ENCODE measurements around the gene ATP6V0A4.
"Not testable (repeated sequence)": the region's sequence is repeated elsewhere in the genome, so short reads cannot be mapped to it uniquely, and the experiment has no call there.

ATP6V0A4 gene

DNA sequence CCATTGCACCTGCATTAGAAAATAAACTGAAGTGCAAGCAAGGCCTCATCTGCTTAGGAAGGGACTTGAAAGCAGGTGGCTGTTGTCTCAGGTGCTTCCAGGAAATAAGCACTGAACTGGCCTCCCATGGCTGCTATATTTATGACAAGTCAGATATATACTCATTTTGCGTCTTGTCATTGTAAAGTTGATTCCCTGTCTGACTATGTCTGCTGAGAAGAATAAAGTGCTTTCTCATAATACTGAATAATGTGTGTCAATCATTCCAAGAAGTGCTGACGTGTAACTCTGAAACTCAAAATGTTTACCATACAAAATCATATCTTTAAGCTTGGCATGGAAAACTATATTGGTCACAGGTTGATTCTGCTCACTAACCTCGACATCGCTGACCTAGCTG is 51.9 kb downstream of the ATP6V0A4 start:
- TF ChIP-seq, protein P1, sequence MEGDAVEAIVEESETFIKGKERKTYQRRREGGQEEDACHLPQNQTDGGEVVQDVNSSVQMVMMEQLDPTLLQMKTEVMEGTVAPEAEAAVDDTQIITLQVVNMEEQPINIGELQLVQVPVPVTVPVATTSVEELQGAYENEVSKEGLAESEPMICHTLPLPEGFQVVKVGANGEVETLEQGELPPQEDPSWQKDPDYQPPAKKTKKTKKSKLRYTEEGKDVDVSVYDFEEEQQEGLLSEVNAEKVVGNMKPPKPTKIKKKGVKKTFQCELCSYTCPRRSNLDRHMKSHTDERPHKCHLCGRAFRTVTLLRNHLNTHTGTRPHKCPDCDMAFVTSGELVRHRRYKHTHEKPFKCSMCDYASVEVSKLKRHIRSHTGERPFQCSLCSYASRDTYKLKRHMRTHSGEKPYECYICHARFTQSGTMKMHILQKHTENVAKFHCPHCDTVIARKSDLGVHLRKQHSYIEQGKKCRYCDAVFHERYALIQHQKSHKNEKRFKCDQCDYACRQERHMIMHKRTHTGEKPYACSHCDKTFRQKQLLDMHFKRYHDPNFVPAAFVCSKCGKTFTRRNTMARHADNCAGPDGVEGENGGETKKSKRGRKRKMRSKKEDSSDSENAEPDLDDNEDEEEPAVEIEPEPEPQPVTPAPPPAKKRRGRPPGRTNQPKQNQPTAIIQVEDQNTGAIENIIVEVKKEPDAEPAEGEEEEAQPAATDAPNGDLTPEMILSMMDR (IDR thresholded peaks at IDR 0.05; ENCODE audit: insufficient read depth, low read depth, low read length, missing control alignments), result no peak
- H3K4me3 ChIP-seq (ENCODE audit: low read depth, low read length), result no peak overlapping the region
- DNase-seq (ENCODE audit: low read depth), result no peak

DNA sequence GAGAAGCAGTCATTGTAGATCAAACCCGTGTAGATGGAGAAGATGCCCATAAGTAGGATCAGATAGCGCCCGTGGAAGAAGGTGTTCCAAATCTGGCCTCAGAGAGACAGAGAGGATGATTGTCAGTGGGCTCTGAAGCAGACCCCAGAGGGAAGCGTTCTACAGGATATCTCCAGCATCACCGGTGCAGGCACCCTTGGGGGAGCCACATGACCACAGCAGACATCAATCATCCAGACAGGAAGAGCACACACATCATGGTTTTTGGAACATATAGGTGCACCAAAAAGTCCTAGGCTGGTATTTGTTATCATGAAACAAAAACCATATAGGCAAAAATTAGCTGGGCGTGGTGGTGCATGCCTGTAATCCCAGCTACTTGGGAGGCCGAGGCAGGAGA is 52.8 kb downstream of the ATP6V0A4 start:
- no peak for DNase-seq (ENCODE audit: low read depth)
- H3K4me3 ChIP-seq (ENCODE audit: low read depth, low read length), result no peak overlapping the region
- TF ChIP-seq, protein P1 (IDR thresholded peaks at IDR 0.05; ENCODE audit: insufficient read depth, low read depth, low read length, missing control alignments), result no peak

DNA sequence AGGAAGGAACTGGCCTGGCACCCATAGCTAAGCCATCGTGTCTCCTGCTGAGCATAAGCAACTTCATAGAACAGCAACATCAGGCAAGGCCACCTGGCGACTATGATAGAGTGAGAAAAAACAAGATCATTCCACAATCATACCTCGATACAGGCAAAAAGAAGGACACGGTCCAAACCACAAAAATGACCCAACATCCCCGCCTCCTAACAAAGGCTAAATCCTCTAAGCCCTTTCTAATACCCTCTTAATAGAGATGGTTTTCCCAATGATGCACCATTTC is 56.6 kb downstream of the ATP6V0A4 start:
- no peak for DNase-seq (ENCODE audit: low read depth)
- H3K4me3 ChIP-seq (ENCODE audit: low read depth, low read length), result no peak overlapping the region
- TF ChIP-seq, protein P1 (IDR thresholded peaks at IDR 0.05; ENCODE audit: insufficient read depth, low read depth, low read length, missing control alignments), result no peak

DNA sequence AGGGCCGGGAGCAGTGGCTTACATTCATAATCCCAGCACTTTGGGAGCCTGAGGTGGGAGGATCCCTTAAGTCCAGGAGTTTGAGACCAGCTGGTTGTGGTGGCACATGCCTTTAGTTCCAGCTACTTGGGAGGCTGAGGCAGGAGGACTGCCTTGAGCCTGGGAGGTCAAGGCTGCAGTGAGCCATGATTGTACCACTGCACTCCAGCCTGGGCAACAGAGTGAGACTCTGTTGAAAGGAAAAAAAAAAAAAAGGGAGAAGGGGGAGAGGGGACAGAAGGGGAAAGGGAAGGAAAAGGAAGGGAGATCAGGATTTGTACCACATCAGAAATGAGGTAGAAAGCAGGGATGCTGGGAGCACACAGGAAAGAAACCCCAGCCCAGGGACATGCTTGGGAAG is 58.1 kb downstream of the ATP6V0A4 start:
- DNase-seq (ENCODE audit: low read depth), result no peak
- TF ChIP-seq, protein P1 (IDR thresholded peaks at IDR 0.05; ENCODE audit: insufficient read depth, low read depth, low read length, missing control alignments), result no peak
- no peak overlapping the region for H3K4me3 ChIP-seq (ENCODE audit: low read depth, low read length)

- DNase-seq (ENCODE audit: low read depth), result peak; percentile 87
- TF ChIP-seq, protein P1 (IDR thresholded peaks at IDR 0.05; ENCODE audit: insufficient read depth, low read depth, low read length, missing control alignments), result peak; percentile 90
- no peak overlapping the region for H3K4me3 ChIP-seq (ENCODE audit: low read depth, low read length)
Measured at GRCh38 chr7:138738551-138739335, 59.3 kb downstream of the ATP6V0A4 start.

DNA sequence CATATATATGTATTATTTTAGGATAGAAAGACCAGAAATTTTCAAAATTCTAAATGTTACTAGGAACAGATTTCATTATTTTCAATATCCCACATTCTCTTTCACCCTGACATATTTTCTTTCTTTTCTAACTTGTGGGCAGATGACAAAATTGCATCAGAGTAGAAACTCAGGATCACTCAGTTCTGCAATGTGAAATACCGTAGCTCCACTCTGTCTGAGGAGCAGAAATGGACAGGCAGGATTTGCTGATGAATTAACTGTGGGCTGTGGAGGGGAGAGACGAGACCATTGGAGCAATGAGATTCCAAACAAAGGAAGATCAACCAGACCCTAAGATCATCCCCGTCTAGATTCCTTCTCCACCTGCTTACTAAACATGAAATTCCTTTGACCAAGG is 59.9 kb downstream of the ATP6V0A4 start:
- no peak for DNase-seq (ENCODE audit: low read depth)
- H3K4me3 ChIP-seq (ENCODE audit: low read depth, low read length), result no peak overlapping the region
- TF ChIP-seq, protein P1 (IDR thresholded peaks at IDR 0.05; ENCODE audit: insufficient read depth, low read depth, low read length, missing control alignments), result no peak

DNA sequence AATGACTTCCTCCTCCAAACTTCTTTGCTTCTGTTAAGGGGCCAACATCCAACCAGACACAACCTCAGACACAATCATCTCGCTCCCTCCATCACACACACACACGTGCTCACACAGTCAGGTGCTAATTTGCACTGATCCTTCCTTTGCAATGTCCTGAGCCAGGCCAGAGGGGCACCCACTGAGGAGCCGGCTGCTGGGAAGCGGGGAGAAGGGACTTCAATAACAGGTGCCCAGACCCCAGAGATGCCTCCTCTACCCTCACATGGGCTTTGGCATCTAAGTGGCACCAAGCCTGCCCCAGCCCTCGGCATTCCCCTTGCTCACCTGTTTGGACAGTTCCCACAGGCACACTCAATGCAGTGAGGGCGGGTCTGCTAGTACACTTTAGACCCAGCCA is 62.6 kb downstream of the ATP6V0A4 start:
- TF ChIP-seq, protein P1 (IDR thresholded peaks at IDR 0.05; ENCODE audit: insufficient read depth, low read depth, low read length, missing control alignments), result no peak
- no peak overlapping the region for H3K4me3 ChIP-seq (ENCODE audit: low read depth, low read length)
- no peak for DNase-seq (ENCODE audit: low read depth)

- H3K4me3 ChIP-seq (ENCODE audit: low read depth, low read length); DNase-seq (ENCODE audit: low read depth): not testable (repeated sequence)
Measured at GRCh38 chr7:138731733-138732132, 66.3 kb downstream of the ATP6V0A4 start.

Data from GM12865 (cell line).